ENCODE results near the gene CYB561D2.
A peak's percentile ranks its signal among the peaks of the same experiment; 100 is the strongest.

CYB561D2 gene

DNA sequence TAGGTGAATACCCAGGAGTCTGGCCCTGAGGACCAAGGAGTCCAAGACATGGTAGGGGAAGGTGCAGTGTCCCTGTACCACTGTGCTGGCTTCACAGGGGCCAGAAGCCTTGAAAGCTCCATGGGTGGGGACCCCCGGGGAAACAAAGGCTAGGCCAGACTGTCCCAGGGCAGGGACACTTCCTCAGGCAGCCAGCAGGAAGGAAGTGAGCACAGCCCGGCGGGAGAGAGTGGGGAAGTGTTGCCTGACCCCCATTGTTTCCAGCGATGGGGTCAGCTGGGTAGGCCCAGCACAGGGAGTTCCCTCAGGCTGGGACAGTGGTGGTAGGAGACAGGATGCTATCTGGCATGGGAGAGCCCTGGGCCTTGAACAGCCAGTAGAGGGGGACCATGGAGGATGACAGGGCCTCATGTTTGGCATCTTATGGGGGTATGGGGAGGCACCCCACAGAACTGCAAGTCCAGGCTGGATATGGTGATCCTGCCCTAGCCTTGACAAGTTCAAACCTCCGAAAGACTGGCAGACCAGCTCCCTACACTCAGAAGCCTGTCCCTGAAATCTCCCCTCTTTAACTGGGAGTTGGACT, 27.0 kb upstream of the CYB561D2 start:
- DNase-seq (ENCODE audit: low read depth) = no peak

DNA sequence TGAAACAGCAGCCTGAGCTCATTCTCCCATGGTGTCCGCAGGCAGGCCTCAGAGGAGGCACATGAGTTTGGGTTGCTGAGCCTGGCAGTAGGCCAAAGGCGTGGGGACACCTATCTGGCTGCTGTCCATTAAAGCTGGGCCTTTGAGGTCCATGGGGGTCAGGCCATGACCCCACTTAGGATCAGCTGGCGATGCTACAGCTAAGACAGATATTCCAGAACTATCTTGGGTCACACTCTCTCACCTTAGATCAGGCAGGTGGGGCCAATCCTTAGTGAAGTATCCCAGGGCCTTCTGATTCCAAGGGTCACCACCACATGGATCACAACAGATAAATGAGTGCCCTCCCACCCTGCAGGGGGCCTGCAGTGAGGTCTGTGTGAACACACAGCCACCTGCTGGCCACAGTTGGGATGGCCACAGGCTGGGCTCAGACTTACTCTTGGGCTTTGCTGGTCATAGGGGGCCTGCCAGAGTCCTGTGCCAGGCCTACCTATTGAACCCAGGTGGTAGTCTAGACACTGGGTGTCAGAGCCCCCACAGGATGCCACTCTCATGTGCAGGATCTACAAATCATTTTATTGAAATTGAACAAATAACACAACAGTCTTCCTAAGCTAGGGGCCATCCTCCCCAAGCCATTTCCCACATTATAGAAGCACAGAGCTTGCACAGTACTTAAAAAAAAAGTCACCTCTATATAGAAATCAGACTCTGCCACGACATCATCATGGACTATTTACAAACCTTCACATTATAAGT, 26.1 kb upstream of the CYB561D2 start:
- no peak for DNase-seq (ENCODE audit: low read depth)

GRCh38 chr3:50325113-50325480, 25.6 kb upstream of the CYB561D2 start:
- DNase-seq (ENCODE audit: low read depth) = no peak

GRCh38 chr3:50325497-50326181, 25.0 kb upstream of the CYB561D2 start:
- DNase-seq (ENCODE audit: low read depth) = no peak

DNA sequence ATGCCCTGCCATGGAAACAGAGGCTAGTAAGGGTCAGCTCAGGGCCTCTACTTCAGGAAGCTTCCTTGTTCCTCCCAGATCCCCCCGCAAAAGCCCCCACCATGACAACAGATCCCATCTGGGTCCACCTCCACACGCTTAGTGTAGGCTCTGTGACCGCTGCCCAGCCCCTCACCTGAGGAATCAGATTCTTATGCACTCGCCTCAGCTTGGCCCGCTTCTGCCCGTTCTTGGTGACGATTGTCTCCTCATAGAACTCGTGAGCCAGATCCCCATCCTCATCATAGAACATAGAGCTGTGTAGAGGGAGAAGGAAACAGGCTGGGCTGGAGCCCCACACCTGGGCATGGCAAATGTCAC, 24.5 kb upstream of the CYB561D2 start:
- no peak for DNase-seq (ENCODE audit: low read depth)

- no peak for DNase-seq (ENCODE audit: low read depth)
Observed at GRCh38 chr3:50327129-50327528, 23.5 kb upstream of the CYB561D2 start.

- peak; percentile 94 for DNase-seq (ENCODE audit: low read depth)
Observed at GRCh38 chr3:50327943-50328691, 22.5 kb upstream of the CYB561D2 start, which contains the start of gene TUSC2. Gene TUSC2 (minus strand): TSS chr3:50328223. CDS start chr3:50328099, 124 bp downstream.

DNA sequence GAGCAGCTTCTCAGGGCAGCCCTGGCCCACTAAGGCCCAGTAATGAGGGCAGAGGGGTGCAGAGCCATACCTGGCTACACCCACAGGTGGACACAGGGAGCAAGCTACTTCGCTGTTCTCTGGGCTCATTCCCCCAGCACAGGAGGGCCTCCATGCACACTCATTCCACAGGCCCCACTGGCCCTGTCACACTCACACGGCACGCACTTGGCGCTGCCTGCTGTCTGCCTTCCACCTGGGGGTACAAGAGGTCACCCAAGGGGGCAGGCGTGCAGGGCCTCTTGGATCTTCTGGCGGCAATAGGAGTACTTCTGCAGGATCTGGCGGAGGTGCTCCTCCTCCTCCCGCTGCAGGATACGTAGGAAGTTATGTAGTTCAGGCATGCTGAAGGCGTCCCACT, 20.3 kb upstream of the CYB561D2 start:
- DNase-seq (ENCODE audit: low read depth) = no peak

DNA sequence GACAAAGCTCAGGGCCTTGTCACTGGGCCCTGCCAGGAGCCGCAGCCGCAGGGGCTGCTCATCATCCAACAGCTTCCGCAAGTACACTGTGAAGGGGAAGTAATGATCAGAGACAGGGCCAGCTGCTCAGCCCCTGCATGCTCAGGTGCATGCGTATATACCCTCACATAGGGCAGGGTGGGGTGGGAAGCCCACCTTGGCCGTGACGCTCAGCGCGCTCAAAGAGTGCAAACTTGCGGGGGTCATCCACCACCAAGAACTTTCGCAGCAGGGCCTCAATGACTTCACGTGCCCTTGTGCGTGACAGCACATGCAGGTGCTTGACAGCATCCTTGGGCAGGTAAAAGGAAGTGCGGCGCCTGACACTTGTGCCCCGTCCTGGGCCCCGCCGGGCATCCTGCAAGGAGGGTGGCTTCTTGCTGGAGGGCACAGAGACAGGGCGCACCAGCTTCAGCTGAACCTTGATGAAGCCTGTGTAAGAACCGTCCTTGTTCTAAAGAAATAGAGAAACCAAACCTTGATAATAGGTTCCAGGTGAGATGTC, 19.2 kb upstream of the CYB561D2 start:
- DNase-seq (ENCODE audit: low read depth) = no peak

DNA sequence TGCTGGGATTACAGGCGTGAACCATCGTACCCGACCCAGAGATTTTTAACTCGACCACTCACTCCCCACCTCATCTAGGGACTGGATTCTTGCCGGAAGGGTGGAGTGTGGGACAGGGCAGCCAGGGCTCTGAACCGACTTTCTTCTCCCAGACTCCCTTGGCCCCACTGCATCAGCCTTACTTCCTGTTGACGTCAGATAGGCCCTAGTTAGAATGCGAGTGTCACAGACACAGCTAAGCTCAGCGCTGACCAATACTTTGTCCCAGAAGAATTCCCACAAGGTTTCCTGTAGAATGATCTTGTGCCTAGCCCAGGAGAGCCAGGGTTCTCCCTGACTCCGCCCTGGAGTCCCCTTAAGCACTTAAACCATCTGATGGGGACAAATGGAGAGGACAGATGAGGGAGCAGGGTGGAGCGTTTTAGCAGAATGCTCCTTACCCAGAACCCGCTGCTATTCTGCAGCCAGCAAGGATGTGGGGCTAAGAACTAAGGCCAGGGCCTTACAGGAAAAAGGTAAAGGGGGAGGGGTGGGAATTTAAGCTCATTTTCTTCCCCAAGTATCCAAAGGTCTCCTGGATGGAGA, 16.8 kb upstream of the CYB561D2 start:
- DNase-seq (ENCODE audit: low read depth) = no peak

DNA sequence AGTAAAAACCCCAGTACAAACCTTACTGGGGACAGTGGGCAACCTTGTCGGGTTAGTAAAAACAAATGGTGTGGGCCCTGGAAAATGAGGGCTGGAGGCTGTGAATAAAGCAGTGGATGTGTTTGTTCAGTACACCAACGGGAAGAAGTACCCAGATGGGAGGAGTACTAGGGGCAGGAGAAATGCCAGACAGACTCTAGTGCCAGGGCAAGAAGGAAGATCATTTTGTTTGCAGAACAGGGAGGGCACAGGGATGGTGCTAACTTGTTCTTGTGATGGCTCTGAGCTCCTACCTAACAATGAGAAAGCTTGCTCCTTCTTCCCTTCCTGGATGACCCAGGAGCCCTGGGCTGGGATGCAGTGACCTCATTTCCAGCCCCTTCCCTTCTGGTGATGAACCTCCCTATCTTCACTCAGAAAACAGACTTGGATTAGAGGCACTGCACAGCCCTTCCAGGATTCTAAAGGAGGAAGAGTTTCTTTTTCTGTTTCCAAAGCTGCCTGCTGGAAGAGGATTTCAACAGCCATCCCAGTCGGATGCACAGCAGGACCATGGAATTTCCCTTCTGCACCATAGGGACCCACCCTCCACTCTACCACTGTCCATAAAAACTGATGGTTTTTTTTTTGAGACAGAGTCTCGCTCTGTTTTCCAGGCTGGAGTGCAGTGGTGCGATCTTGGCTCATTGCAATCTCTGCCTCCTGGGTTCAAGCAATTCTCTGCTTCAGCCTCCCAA, 16.2 kb upstream of the CYB561D2 start:
- no peak for DNase-seq (ENCODE audit: low read depth)

DNA sequence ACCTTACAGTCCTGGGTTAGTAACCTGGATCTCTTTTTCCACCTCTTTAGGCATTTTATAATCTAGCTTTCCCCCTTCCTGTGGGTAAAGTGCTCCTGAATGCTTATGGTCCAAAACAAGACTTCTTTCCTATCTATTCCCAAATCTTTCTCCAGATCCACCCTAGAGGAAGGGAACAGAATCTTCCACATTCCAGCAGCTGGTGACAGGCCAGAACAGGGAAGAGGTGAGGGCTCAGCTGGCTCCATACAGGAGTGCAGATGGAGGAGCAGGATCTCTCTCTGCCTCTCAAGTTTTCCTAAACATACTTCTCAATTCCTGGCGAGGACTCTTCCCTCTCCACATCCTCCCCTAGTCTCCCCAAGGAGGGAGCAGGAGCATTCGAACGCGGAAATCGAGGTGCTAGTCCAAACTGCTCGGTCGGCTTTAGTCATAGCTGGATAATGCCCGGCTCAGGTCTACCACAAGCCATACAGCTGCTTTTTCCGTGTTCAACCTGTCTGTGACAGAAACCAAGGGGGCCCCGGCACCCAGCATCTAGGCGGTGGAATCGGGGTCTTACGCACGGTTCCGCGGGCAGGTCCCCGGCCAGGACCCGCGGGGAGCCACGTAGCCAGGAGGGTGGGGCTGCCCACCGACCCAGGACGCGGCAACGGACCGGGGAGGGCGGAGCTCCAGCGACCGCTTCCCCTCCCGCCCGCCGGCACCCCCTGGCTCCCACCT, 14.0 kb upstream of the CYB561D2 start:
- DNase-seq (ENCODE audit: low read depth) = no peak

GRCh38 chr3:50337175-50337861, 13.3 kb upstream of the CYB561D2 start:
- DNase-seq (ENCODE audit: low read depth) = peak; percentile 96

DNA sequence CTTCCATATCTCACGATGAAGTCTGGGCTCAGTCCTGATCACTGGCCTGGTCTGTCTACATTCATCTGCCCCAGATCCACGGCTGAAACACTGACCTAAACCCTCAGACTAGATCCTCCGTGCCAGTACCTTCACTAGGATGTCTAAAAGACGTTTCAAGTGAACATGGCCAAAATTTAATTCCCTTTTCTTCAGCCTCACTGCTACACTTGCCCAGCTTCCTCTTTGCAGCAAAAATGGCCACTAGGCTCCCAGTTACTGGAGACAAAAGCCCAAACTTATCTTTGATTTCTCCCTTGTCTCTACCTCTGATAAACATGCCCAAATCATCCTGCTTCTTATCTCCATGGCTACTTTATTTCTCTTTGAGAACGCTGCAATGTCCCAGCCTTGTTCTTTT, 11.7 kb upstream of the CYB561D2 start:
- DNase-seq (ENCODE audit: low read depth) = no peak

GRCh38 chr3:50339485-50340146, 11.0 kb upstream of the CYB561D2 start:
- no peak for DNase-seq (ENCODE audit: low read depth)

- DNase-seq (ENCODE audit: low read depth) = no peak
Observed at GRCh38 chr3:50340147-50340447, 10.6 kb upstream of the CYB561D2 start.

- DNase-seq (ENCODE audit: low read depth) = peak; percentile 99
Observed at GRCh38 chr3:50340448-50341329, 10.0 kb upstream of the CYB561D2 start, which contains the start of gene RASSF1. Gene RASSF1 (minus strand): TSS chr3:50340836. CDS start chr3:50340805, 31 bp downstream.

DNA sequence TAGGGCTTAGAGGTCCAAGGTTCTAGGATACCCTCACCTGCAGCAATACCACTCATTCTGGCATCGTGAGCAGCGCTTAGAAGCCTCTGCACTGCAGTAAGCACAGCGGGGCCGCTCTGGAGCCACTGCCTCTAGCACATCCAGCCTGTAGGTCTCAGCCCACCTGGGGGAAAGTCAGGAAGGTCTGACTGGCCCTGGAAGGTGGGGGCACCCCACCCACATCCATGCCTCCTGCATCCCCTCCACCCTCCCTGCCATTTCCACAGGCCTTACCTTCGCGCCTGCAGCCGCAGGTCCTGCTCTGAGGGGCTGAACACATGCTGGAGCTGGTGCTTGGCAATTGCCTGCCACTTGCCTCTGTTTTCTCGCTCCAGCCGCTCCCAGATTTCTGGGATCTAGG, 9.1 kb upstream of the CYB561D2 start:
- no peak for DNase-seq (ENCODE audit: low read depth)
